Parathyroid adenoma (tissue), 2 donors: ENCODE results near the gene DDB1.

Experiments
- H2AFZ ChIP-seq: fragments of 300-600 bp; sonication (generic); one replicate; pipeline ENCODE4 v1.7.0; 2017; ENCODE audit warnings: antibody characterized with exemption, mild to moderate bottlenecking
- H3K27ac ChIP-seq: fragments of 300-600 bp; sonication (generic); one replicate; pipeline ENCODE4 v1.7.0; 2017
- H3K27me3 ChIP-seq: fragments of 300-600 bp; sonication (generic); one replicate; pipeline ENCODE4 v1.7.0; 2017; ENCODE audit warnings: low read length; ENCODE audit not compliant: control insufficient read depth, insufficient read depth
- H3K36me3 ChIP-seq: fragments of 300-600 bp; sonication (generic); one replicate; pipeline ENCODE4 v1.7.0; 2017; ENCODE audit warnings: low read length; ENCODE audit not compliant: control insufficient read depth, insufficient read depth
- H3K4me1 ChIP-seq: fragments of 300-600 bp; sonication (generic); one replicate; pipeline ENCODE4 v1.7.0; 2017; ENCODE audit warnings: control low read depth
- H3K4me2 ChIP-seq: fragments of 300-600 bp; sonication (generic); one replicate; pipeline ENCODE4 v1.7.0; 2017; ENCODE audit warnings: low read length
- H3K4me3 ChIP-seq: fragments of 300-600 bp; sonication (generic); one replicate; pipeline ENCODE4 v1.7.0; 2017; ENCODE audit warnings: low read depth, low read length
- H3K79me2 ChIP-seq: fragments of 300-600 bp; sonication (generic); one replicate; pipeline ENCODE4 v1.7.0; 2017; ENCODE audit warnings: control low read depth
- H3K9ac ChIP-seq: fragments of 300-600 bp; sonication (generic); one replicate; pipeline ENCODE4 v1.7.0; 2017; ENCODE audit warnings: mild to moderate bottlenecking
- H3K9me3 ChIP-seq: fragments of 300-600 bp; sonication (generic); one replicate; pipeline ENCODE4 v1.7.0; 2017; ENCODE audit warnings: low read length; ENCODE audit not compliant: control insufficient read depth
- CTCF ChIP-seq: fragments of 300-600 bp; sonication (generic); IDR thresholded peaks from one replicate; pipeline ENCODE4 v1.7.0; 2017; ENCODE audit warnings: antibody characterized with exemption, mild to moderate bottlenecking
- donor health status: primary hyperparathyroidism.

The DDB1 gene

DNA sequence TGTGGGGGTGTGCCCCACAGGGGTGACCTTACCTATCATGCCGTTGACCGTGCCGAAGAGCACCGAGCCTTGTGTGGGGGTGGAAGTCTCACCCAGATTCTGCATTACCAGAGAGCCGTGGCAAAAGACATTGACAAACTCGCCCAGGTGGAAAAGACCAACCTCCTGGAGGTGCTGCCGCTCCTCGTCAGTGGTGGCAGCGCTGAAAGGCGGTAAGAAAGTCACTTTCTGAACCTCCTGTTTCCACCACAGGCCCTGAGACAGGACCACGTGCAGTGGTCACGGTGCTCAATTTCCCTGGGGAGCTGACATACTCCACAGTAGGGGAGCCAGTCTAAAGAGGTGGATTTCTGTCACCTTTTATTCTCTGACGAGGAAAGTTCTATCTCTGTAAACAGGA is 30.4 kb downstream of the DDB1 start:
- H2AFZ ChIP-seq, result no peak overlapping the region
- H3K79me2 ChIP-seq, result no peaks in the 10 kb centered on the region
- H3K9me3 ChIP-seq, result no peaks in the 10 kb centered on the region
- no peak overlapping the region for H3K4me3 ChIP-seq
- H3K9ac ChIP-seq, result no peak overlapping the region
- H3K4me1 ChIP-seq, result no peaks in the 10 kb centered on the region
- TF ChIP-seq CTCF, result no peak
- no peaks in the 10 kb centered on the region for H3K27me3 ChIP-seq
- H3K36me3 ChIP-seq, result no peaks in the 10 kb centered on the region
- H3K4me2 ChIP-seq, result no peak overlapping the region
- no peak overlapping the region for H3K27ac ChIP-seq

DNA sequence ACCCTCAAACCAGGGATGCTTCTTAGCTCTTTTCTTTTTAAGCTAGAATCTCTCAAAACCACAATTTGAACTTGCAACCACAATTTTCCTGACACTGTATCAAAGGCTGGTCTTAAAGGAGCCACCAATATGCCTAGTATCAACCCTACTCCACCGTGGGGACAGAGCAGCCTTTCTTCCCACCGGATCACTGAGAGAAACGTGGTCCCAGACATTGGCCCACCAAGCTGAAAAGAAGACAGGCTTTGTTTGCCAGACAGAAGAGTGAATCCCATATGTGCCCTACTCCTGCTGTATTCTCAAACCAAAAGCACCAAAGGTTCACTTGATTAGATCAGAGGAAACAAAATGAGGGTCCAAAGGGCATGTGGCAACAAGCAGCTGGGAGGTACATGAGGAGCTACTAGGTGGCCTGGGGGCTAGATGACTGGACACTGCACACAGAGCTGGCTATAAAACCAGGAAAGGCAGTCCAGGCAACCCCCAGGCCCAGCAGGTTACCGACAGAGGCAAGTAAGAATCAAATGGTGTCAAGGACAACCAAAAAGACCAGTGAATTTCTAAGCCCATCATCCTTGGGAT is 34.2 kb downstream of the DDB1 start:
- Histone ChIP-seq H3K27me3 (no peaks in the 10 kb centered on the region), H2AFZ (no peak overlapping the region), H3K9ac (no peak overlapping the region), H3K4me1 (no peaks in the 10 kb centered on the region), H3K36me3 (no peaks in the 10 kb centered on the region), H3K27ac (no peak overlapping the region), H3K4me2 (no peak overlapping the region), H3K4me3 (no peak overlapping the region), H3K79me2 (no peaks in the 10 kb centered on the region), H3K9me3 (no peaks in the 10 kb centered on the region)
- TF ChIP-seq CTCF, result no peak

DNA sequence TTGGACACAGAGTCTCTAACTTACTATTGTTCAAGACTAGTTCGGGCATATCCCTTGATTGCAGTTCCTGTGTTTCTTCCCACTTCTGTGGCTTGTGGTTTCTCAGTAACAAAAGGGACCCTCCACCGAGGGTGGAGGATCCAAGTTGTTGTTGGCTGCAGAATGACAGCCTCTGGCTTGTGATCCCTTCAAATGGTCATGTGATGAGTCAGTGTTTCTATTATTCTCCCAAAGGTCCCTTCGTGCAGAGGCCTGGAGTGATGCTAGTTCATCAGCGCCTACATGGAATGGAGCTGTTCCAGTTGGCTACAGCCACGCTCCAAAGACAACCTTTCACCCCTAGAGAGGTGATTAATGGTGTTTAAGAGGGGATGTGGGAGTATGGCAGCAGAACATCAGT is 35.2 kb downstream of the DDB1 start:
- no peak for TF ChIP-seq CTCF
- H3K9ac ChIP-seq, result no peak overlapping the region
- H3K4me3 ChIP-seq, result no peak overlapping the region
- H3K27me3 ChIP-seq, result no peaks in the 10 kb centered on the region
- no peaks in the 10 kb centered on the region for H3K9me3 ChIP-seq
- no peak overlapping the region for H3K4me2 ChIP-seq
- H3K4me1 ChIP-seq, result no peaks in the 10 kb centered on the region
- H2AFZ ChIP-seq, result no peak overlapping the region
- H3K36me3 ChIP-seq, result no peaks in the 10 kb centered on the region
- H3K79me2 ChIP-seq, result no peaks in the 10 kb centered on the region
- no peak overlapping the region for H3K27ac ChIP-seq

- Histone ChIP-seq H3K4me3 (no peak overlapping the region), H3K27ac (no peak overlapping the region)
- TF ChIP-seq CTCF, result no peak
Measured at GRCh38 chr11:61297341-61297740, 35.6 kb downstream of the DDB1 start.

DNA sequence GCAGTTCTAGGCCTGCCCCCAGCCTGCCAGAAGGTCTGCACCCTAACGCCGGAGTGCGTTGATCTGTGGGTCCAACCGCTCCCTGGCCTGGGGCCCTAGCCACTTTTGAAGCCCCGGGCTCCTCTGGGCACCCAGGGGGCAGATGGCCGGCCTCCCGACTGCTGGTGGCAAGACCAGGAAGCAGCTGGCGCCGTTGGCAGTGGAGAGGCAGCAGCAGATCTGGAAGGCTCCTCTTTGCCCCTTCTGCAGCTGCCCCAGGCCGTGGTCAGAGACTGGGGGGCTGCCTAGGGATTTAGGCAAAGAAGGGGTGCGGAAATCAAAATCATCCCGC is 37.3 kb downstream of the DDB1 start:
- Histone ChIP-seq H3K4me2 (no peak overlapping the region), H3K27me3 (no peaks in the 10 kb centered on the region), H3K9me3 (no peaks in the 10 kb centered on the region), H3K4me1 (no peaks in the 10 kb centered on the region), H3K79me2 (no peaks in the 10 kb centered on the region), H2AFZ (no peak overlapping the region), H3K36me3 (no peaks in the 10 kb centered on the region), H3K4me3 (no peak overlapping the region), H3K27ac (no peak overlapping the region), H3K9ac (no peak overlapping the region)
- no peak for TF ChIP-seq CTCF

More at GRCh38 chr11:61297341-61297740, 35.6 kb downstream of the DDB1 start:
- Histone ChIP-seq H3K79me2 (no peaks in the 10 kb centered on the region), H3K27me3 (no peaks in the 10 kb centered on the region), H3K36me3 (no peaks in the 10 kb centered on the region), H2AFZ (no peak overlapping the region), H3K4me1 (no peaks in the 10 kb centered on the region), H3K4me2 (no peak overlapping the region), H3K9me3 (no peaks in the 10 kb centered on the region), H3K9ac (no peak overlapping the region)
